Measurements from ENCODE around the gene VWF. TPM values are rescaled to one million over a fixed set of nuclear protein-coding genes. Genes with fewer than 3 reads are reported as not detected.

The VWF gene
- total and polyA plus RNA-seq, 5 donors from 2014 or later = 1.3 TPM; not detected in 4

GRCh38 chr12:5946388-5946787 lies 178.1 kb downstream of the VWF start:
- Mint-ChIP-seq H3K27me3 (peaks cover 70% of the 10 kb centered on the region), H3K9me3 (peaks cover 0 to 4% (median 0%) of the 10 kb centered on the region in 7 donors), H3K36me3 (no peaks in the 10 kb centered on the region), H3K4me1 (peaks cover 0 to 2% (median 1%) of the 10 kb centered on the region in 4 donors), H3K4me3 (no peak overlapping the region), H3K27ac (no peak overlapping the region)
- no peak overlapping the region for H3K4me3 ChIP-seq (ENCODE audit: low read depth, low read length)
- no peaks in the 10 kb centered on the region for H3K4me1 ChIP-seq (ENCODE audit: control insufficient read depth, insufficient read depth, low read length, poor library complexity, severe bottlenecking)
- no peak for DNase-seq
- no peaks in the 10 kb centered on the region for H3K36me3 ChIP-seq (ENCODE audit: control insufficient read depth, insufficient read depth, low read length)
- no peak for ATAC-seq (ENCODE audit: low read depth in 2 of 2)
- H3K27me3 ChIP-seq (ENCODE audit: control insufficient read depth, insufficient read depth, low read length) = peaks cover 40% of the 10 kb centered on the region
- no peak overlapping the region for H3K27ac ChIP-seq (ENCODE audit: insufficient read depth, low read length, poor library complexity, severe bottlenecking)
- no peaks in the 10 kb centered on the region for H3K9me3 ChIP-seq (ENCODE audit: control insufficient read depth in 2 of 2, low read length in 2 of 2)

- Mint-ChIP-seq H3K9me3 (peaks cover 0 to 6% (median 0%) of the 10 kb centered on the region in 7 donors), H3K27me3 (peaks cover 64% of the 10 kb centered on the region), H3K4me3 (peak within 1 kb of the TSS in 1 of 4 donors; percentile 24), H3K27ac (peak within 1 kb of the TSS in 1 of 3 donors; percentile 66), H3K36me3 (no peaks in the 10 kb centered on the region), H3K4me1 (peaks cover 0 to 2% (median 1%) of the 10 kb centered on the region in 4 donors)
- no peaks in the 10 kb centered on the region for H3K36me3 ChIP-seq (ENCODE audit: control insufficient read depth, insufficient read depth, low read length)
- no peaks in the 10 kb centered on the region for H3K4me1 ChIP-seq (ENCODE audit: control insufficient read depth, insufficient read depth, low read length, poor library complexity, severe bottlenecking)
- ATAC-seq (ENCODE audit: low read depth in 2 of 2) = no peak
- H3K27ac ChIP-seq (ENCODE audit: insufficient read depth, low read length, poor library complexity, severe bottlenecking) = no peak within 1 kb of the TSS
- H3K27me3 ChIP-seq (ENCODE audit: control insufficient read depth, insufficient read depth, low read length) = peaks cover 42% of the 10 kb centered on the region
- no peak within 1 kb of the TSS for H3K4me3 ChIP-seq (ENCODE audit: low read depth, low read length)
- no peak for DNase-seq
- H3K9me3 ChIP-seq (ENCODE audit: control insufficient read depth in 2 of 2, low read length in 2 of 2) = no peaks in the 10 kb centered on the region
Observed at GRCh38 chr12:5945071-5946008, 179.1 kb downstream of the VWF start, which contains the start of gene ANO2. Gene ANO2, minus strand, starts transcription at chr12:5945259. Its CDS starts 42 bp downstream, at chr12:5945217.

GRCh38 chr12:5944688-5945070 lies 179.8 kb downstream of the VWF start:
- ATAC-seq (ENCODE audit: low read depth in 2 of 2) (no peak), DNase-seq (no peak)
- H3K36me3 Mint-ChIP-seq = no peaks in the 10 kb centered on the region
- H3K27me3 Mint-ChIP-seq = peaks cover 63% of the 10 kb centered on the region
- Histone ChIP-seq H3K9me3 (ENCODE audit: control insufficient read depth in 2 of 2, low read length in 2 of 2) (no peaks in the 10 kb centered on the region), H3K4me3 (ENCODE audit: low read depth, low read length) (no peak overlapping the region), H3K36me3 (ENCODE audit: control insufficient read depth, insufficient read depth, low read length) (no peaks in the 10 kb centered on the region), H3K4me1 (ENCODE audit: control insufficient read depth, insufficient read depth, low read length, poor library complexity, severe bottlenecking) (no peaks in the 10 kb centered on the region), H3K27ac (ENCODE audit: insufficient read depth, low read length, poor library complexity, severe bottlenecking) (no peak overlapping the region), H3K27me3 (ENCODE audit: control insufficient read depth, insufficient read depth, low read length) (peaks cover 39% of the 10 kb centered on the region)
- H3K9me3 Mint-ChIP-seq = peaks cover 0 to 6% (median 0%) of the 10 kb centered on the region in 7 donors
- H3K27ac Mint-ChIP-seq = peak overlapping the region in 1 of 3 donors; percentile 66
- peaks cover 0 to 2% (median 1%) of the 10 kb centered on the region in 4 donors for H3K4me1 Mint-ChIP-seq
- no peak overlapping the region for H3K4me3 Mint-ChIP-seq

GRCh38 chr12:5944053-5944452 lies 180.4 kb downstream of the VWF start:
- ATAC-seq (ENCODE audit: low read depth in 2 of 2) (no peak), DNase-seq (no peak)
- no peaks in the 10 kb centered on the region for H3K4me1 ChIP-seq (ENCODE audit: control insufficient read depth, insufficient read depth, low read length, poor library complexity, severe bottlenecking)
- Mint-ChIP-seq H3K27ac (no peak overlapping the region), H3K9me3 (peaks cover 0 to 6% (median 0%) of the 10 kb centered on the region in 7 donors), H3K4me1 (peaks cover 0 to 2% (median 1%) of the 10 kb centered on the region in 4 donors), H3K36me3 (no peaks in the 10 kb centered on the region), H3K4me3 (no peak overlapping the region), H3K27me3 (peaks cover 57% of the 10 kb centered on the region)
- no peak overlapping the region for H3K27ac ChIP-seq (ENCODE audit: insufficient read depth, low read length, poor library complexity, severe bottlenecking)
- H3K27me3 ChIP-seq (ENCODE audit: control insufficient read depth, insufficient read depth, low read length) = peaks cover 37% of the 10 kb centered on the region
- no peaks in the 10 kb centered on the region for H3K9me3 ChIP-seq (ENCODE audit: control insufficient read depth in 2 of 2, low read length in 2 of 2)
- H3K4me3 ChIP-seq (ENCODE audit: low read depth, low read length) = no peak overlapping the region
- H3K36me3 ChIP-seq (ENCODE audit: control insufficient read depth, insufficient read depth, low read length) = no peaks in the 10 kb centered on the region

GRCh38 chr12:5941907-5942306 lies 182.6 kb downstream of the VWF start:
- Histone ChIP-seq H3K27ac (ENCODE audit: insufficient read depth, low read length, poor library complexity, severe bottlenecking) (no peak overlapping the region), H3K27me3 (ENCODE audit: control insufficient read depth, insufficient read depth, low read length) (peaks cover 32% of the 10 kb centered on the region), H3K4me1 (ENCODE audit: control insufficient read depth, insufficient read depth, low read length, poor library complexity, severe bottlenecking) (no peaks in the 10 kb centered on the region), H3K9me3 (ENCODE audit: control insufficient read depth in 2 of 2, low read length in 2 of 2) (no peaks in the 10 kb centered on the region), H3K4me3 (ENCODE audit: low read depth, low read length) (no peak overlapping the region), H3K36me3 (ENCODE audit: control insufficient read depth, insufficient read depth, low read length) (no peaks in the 10 kb centered on the region)
- Mint-ChIP-seq H3K27ac (no peak overlapping the region), H3K9me3 (peaks cover 0 to 6% (median 0%) of the 10 kb centered on the region in 7 donors), H3K27me3 (peaks cover 38% of the 10 kb centered on the region), H3K4me1 (peaks cover 0 to 2% (median 1%) of the 10 kb centered on the region in 4 donors), H3K4me3 (no peak overlapping the region), H3K36me3 (no peaks in the 10 kb centered on the region)
- no peak for DNase-seq
- ATAC-seq (ENCODE audit: low read depth in 2 of 2) = no peak

- no peaks in the 10 kb centered on the region for H3K4me1 ChIP-seq (ENCODE audit: control insufficient read depth, insufficient read depth, low read length, poor library complexity, severe bottlenecking)
- Mint-ChIP-seq H3K27ac (peak overlapping the region in 1 of 3 donors; percentile 74), H3K36me3 (no peaks in the 10 kb centered on the region), H3K4me3 (no peak overlapping the region), H3K9me3 (peaks cover 0 to 6% (median 0%) of the 10 kb centered on the region in 7 donors), H3K4me1 (no peaks in the 10 kb centered on the region), H3K27me3 (no peaks in the 10 kb centered on the region)
- no peaks in the 10 kb centered on the region for H3K27me3 ChIP-seq (ENCODE audit: control insufficient read depth, insufficient read depth, low read length)
- DNase-seq = no peak
- H3K9me3 ChIP-seq (ENCODE audit: control insufficient read depth in 2 of 2, low read length in 2 of 2) = no peaks in the 10 kb centered on the region
- no peak for ATAC-seq (ENCODE audit: low read depth in 2 of 2)
- no peak overlapping the region for H3K4me3 ChIP-seq (ENCODE audit: low read depth, low read length)
- H3K27ac ChIP-seq (ENCODE audit: insufficient read depth, low read length, poor library complexity, severe bottlenecking) = no peak overlapping the region
- H3K36me3 ChIP-seq (ENCODE audit: control insufficient read depth, insufficient read depth, low read length) = no peaks in the 10 kb centered on the region
Observed at GRCh38 chr12:5927732-5928516, 196.5 kb downstream of the VWF start.

GRCh38 chr12:5925646-5926045 lies 198.8 kb downstream of the VWF start:
- DNase-seq (no peak), ATAC-seq (ENCODE audit: low read depth in 2 of 2) (no peak)
- Histone ChIP-seq H3K27ac (ENCODE audit: insufficient read depth, low read length, poor library complexity, severe bottlenecking) (no peak overlapping the region), H3K4me1 (ENCODE audit: control insufficient read depth, insufficient read depth, low read length, poor library complexity, severe bottlenecking) (no peaks in the 10 kb centered on the region), H3K27me3 (ENCODE audit: control insufficient read depth, insufficient read depth, low read length) (no peaks in the 10 kb centered on the region), H3K4me3 (ENCODE audit: low read depth, low read length) (no peak overlapping the region), H3K36me3 (ENCODE audit: control insufficient read depth, insufficient read depth, low read length) (no peaks in the 10 kb centered on the region), H3K9me3 (ENCODE audit: control insufficient read depth in 2 of 2, low read length in 2 of 2) (no peaks in the 10 kb centered on the region)
- no peak overlapping the region for H3K27ac Mint-ChIP-seq
- no peaks in the 10 kb centered on the region for H3K36me3 Mint-ChIP-seq
- H3K9me3 Mint-ChIP-seq = peaks cover 0 to 2% (median 0%) of the 10 kb centered on the region in 7 donors
- H3K4me3 Mint-ChIP-seq = no peak overlapping the region
- H3K27me3 Mint-ChIP-seq = no peaks in the 10 kb centered on the region
- H3K4me1 Mint-ChIP-seq = no peaks in the 10 kb centered on the region

All from CD4-positive, CD25-positive, alpha-beta regulatory T cell (primary cell).